Gastroesophageal sphincter (tissue), 4 donors: ENCODE data around the gene BTBD17. TPM values are rescaled to one million over a fixed set of nuclear protein-coding genes. Genes with fewer than 3 reads are reported as not detected.
A peak's percentile ranks its signal among the peaks of the same experiment; 100 is the strongest.

ENCODE experiments used
- ATAC-seq: fragments of 150-250 bp; one replicate; pipeline ENCODE4 v1.9.1; 2016; ENCODE audit warnings: mild to moderate bottlenecking, moderate library complexity
- H3K27ac ChIP-seq, 4 donors: fragments of 200-600 bp; sonication (generic) in 3 of 4; 1 replicate in 3 of 4; 2 replicates in 1 of 4; pipeline ENCODE4 v1.5.1; 2016 to 2019
- H3K27me3 ChIP-seq: fragments of 200-600 bp; sonication (generic); one replicate; pipeline ENCODE4 v1.5.1; 2019
- H3K36me3 ChIP-seq, 2 donors: fragments of 200-600 bp; sonication (generic); one replicate each; pipeline ENCODE4 v1.5.1; 2019; ENCODE audit warnings: control low read depth in 1 of 2
- H3K4me1 ChIP-seq, 3 donors: fragments of 200-600 bp; sonication (generic); 1 replicate in 2 of 3; 2 replicates in 1 of 3; pipeline ENCODE4 v1.5.1; 2016 to 2019; ENCODE audit warnings: control low read depth in 2 of 3
- H3K4me3 ChIP-seq, 2 donors: fragments of 200-600 bp; sonication (generic); one replicate each; pipeline ENCODE4 v1.5.1; 2019; ENCODE audit warnings: mild to moderate bottlenecking in 1 of 2, moderate library complexity in 1 of 2
- H3K9me3 ChIP-seq, 3 donors: fragments of 200-600 bp; sonication (generic); one replicate each; pipeline ENCODE4 v1.5.1; 2017 to 2019; ENCODE audit warnings: control low read depth in 2 of 3
- CTCF ChIP-seq, 4 experiments: fragments of 200-600 bp in 2 of 4; fragments of 450-650 bp in 2 of 4; sonication (generic) in 1 of 4; IDR thresholded peaks; one replicate each; pipeline ENCODE4 v1.5.1; 2017 to 2019; ENCODE audit warnings: antibody characterized with exemption in 4 of 4, mild to moderate bottlenecking in 2 of 4, moderate library complexity in 2 of 4
- EP300 ChIP-seq: sonication (generic); formaldehyde crosslinking; IDR thresholded peaks from one replicate; pipeline ENCODE4 v1.6.1; 2017; ENCODE audit warnings: antibody characterized with exemption, mild to moderate bottlenecking
- POLR2A ChIP-seq, 2 donors: fragments of 450-650 bp; IDR thresholded peaks; one replicate each; pipeline ENCODE4 v1.6.1; 2017; ENCODE audit warnings: antibody characterized with exemption in 2 of 2, mild to moderate bottlenecking in 2 of 2, moderate library complexity in 1 of 2
- POLR2AphosphoS5 ChIP-seq: sonication (generic); formaldehyde crosslinking; IDR thresholded peaks from one replicate; pipeline ENCODE4 v1.6.1; 2017; ENCODE audit warnings: antibody characterized with exemption
- WGBS, 2 donors: methylation state at CpG; one replicate each; pipeline ENCODE4 v1.1.5; 2018; ENCODE audit warnings: low coverage in 1 of 2; 5-methylcytosine and 5-hydroxymethylcytosine counted together
- total RNA-seq, 4 donors: library from RNA; depleted of rRNA; stranded (reverse); fragments of >200 nt; gene quantifications; one replicate each; pipeline ENCODE4 v1.1.0, GENCODE V29; 2016

Gene BTBD17
- total RNA-seq, 4 donors from 2014 or later: not detected

- Histone ChIP-seq H3K36me3 (no peaks in the 10 kb centered on the region), H3K27me3 (peaks cover 80% of the 10 kb centered on the region), H3K27ac (no peak overlapping the region), H3K4me3 (no peak overlapping the region), H3K9me3 (no peaks in the 10 kb centered on the region), H3K4me1 (no peaks in the 10 kb centered on the region)
- TF ChIP-seq POLR2A (IDR thresholded peaks at IDR 0.05) (no peak), POLR2AphosphoS5 (no peak), CTCF (IDR thresholded peaks at IDR 0.05) (no peak), EP300 (no peak)
- ATAC-seq: no peak
- 60% methylated on average over 3 of the region's 21 CpGs; no CpG with 5 or more reads in 1 of the 2 donors for WGBS, 2 donors
These were observed 17.0 kb downstream of the BTBD17 start for GRCh38 chr17:74344658-74345057.

DNA sequence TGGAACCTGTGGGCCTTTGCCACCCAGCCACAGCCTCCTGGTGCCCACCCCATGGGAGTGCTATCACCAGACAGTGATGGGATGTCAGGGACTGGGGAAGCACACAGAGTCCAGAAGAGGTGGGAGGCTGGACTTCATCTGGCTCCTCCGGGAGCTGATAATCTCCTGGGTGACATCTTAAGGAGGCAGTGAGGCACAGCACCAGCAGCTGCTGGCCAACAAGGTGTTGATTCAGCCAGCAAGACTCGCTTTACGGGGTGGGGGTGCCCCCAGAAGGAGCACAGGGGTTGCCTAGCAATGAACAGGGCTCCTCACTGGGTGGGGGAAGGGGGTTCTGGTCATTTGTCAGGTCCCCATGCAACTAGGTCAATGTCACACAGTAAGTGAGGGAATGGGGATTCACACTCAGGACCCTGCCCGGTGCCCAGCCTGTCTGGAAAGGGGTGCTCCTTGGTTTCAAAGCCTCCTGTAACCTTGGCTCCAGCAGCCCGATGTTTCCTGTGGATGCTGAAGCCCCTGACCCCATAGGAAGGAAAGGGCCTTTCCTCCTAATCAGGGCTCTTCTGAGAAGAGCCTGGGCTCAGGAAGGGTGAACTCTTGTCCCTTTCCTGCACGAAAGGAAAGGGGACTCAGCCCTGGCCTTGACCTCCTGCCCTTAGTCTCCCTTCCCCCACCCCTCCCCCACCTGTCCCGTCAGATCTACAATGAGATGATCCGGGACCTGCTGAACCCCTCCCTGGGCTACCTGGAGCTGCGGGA lies 18.0 kb downstream of the BTBD17 start:
- Histone ChIP-seq H3K9me3 (no peaks in the 10 kb centered on the region), H3K4me3 (no peak overlapping the region), H3K4me1 (no peaks in the 10 kb centered on the region), H3K27ac (no peak overlapping the region), H3K36me3 (no peaks in the 10 kb centered on the region), H3K27me3 (peaks cover 80% of the 10 kb centered on the region)
- WGBS, 2 donors: 33% methylated on average over 1 of the region's 9 CpGs; no CpG with 5 or more reads in 1 of the 2 donors
- TF ChIP-seq POLR2A (IDR thresholded peaks at IDR 0.05): no peak
- TF ChIP-seq POLR2AphosphoS5: peak; percentile 12
- TF ChIP-seq CTCF (IDR thresholded peaks at IDR 0.05): no peak
- TF ChIP-seq EP300: no peak
- ATAC-seq: no peak

GRCh38 chr17:74343121-74343520 lies 18.5 kb downstream of the BTBD17 start:
- Histone ChIP-seq H3K9me3 (no peaks in the 10 kb centered on the region), H3K36me3 (no peaks in the 10 kb centered on the region), H3K4me3 (no peak overlapping the region), H3K4me1 (no peaks in the 10 kb centered on the region), H3K27me3 (peaks cover 80% of the 10 kb centered on the region), H3K27ac (no peak overlapping the region)
- ATAC-seq: no peak
- 58 to 93% methylated on average over 2 to 3 of the region's 8 CpGs for WGBS, 2 donors
- no peak for TF ChIP-seq POLR2A (IDR thresholded peaks at IDR 0.05)
- no peak for TF ChIP-seq EP300
- no peak for TF ChIP-seq POLR2AphosphoS5
- no peak for TF ChIP-seq CTCF (IDR thresholded peaks at IDR 0.05)

GRCh38 chr17:74342224-74342623 lies 19.4 kb downstream of the BTBD17 start:
- H3K27ac ChIP-seq: no peak overlapping the region
- H3K9me3 ChIP-seq: no peaks in the 10 kb centered on the region
- H3K27me3 ChIP-seq: peaks cover 82% of the 10 kb centered on the region
- H3K4me1 ChIP-seq: no peaks in the 10 kb centered on the region
- H3K4me3 ChIP-seq: no peak overlapping the region
- no CpG with 5 or more reads among the region's 10 CpGs for WGBS, 2 donors
- no peaks in the 10 kb centered on the region for H3K36me3 ChIP-seq
- TF ChIP-seq POLR2AphosphoS5 (no peak), CTCF (IDR thresholded peaks at IDR 0.05) (no peak), EP300 (no peak), POLR2A (IDR thresholded peaks at IDR 0.05) (no peak)
- ATAC-seq: no peak

DNA sequence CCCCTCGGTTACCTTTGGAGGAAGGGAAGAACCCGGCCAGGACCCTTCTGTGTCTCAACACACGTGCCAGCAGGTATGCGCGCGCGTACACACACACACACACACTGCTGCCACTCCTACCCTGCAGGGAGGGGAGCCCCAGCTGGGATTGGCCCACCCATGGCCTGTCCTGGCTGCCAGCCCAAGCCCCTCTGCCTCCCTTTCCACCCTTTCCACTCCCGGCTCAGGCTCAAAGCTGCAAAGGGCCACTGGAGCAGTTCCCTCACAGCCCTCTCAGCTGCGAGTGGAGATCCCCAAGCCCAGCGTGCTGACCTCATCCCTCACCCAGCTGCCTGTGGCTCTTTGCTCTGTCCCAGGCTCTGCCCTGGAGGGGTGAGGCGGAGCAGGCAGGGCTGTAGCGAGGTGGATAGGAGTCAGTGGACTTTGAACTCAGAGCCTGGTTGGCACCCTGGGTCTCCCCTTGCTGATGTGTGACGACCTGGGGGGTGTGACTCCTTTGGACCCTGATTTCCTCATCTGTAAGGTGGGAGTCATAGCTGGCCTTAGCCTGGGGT lies 21.1 kb downstream of the BTBD17 start:
- Histone ChIP-seq H3K9me3 (no peaks in the 10 kb centered on the region), H3K27ac (no peak overlapping the region), H3K36me3 (no peaks in the 10 kb centered on the region), H3K27me3 (peaks cover 82% of the 10 kb centered on the region), H3K4me1 (no peaks in the 10 kb centered on the region), H3K4me3 (no peak overlapping the region)
- TF ChIP-seq EP300: no peak
- no peak for TF ChIP-seq CTCF (IDR thresholded peaks at IDR 0.05)
- TF ChIP-seq POLR2AphosphoS5: no peak
- no peak for TF ChIP-seq POLR2A (IDR thresholded peaks at IDR 0.05)
- ATAC-seq: no peak
- WGBS, 2 donors: 41% methylated on average over 5 of the region's 13 CpGs; no CpG with 5 or more reads in 1 of the 2 donors
